HepG2 (cell line): ENCODE measurements around the gene SELENOS. TPM values are rescaled to one million over a fixed set of nuclear protein-coding genes. Genes with fewer than 3 reads are reported as not detected.

ENCODE experiments used
- ATF7 ChIP-seq, 2 experiments: fragments of 450-650 bp in 1 of 2; sonication (generic) in 1 of 2; formaldehyde crosslinking in 1 of 2; IDR thresholded peaks; 2 replicates each; pipeline versions ENCODE4 v1.4.0 to v1.6.1; 2016 to 2020; ENCODE audit warnings: antibody characterized with exemption in 1 of 2, mild to moderate bottlenecking in 1 of 2, missing genetic modification reagents in 1 of 2
- DBP ChIP-seq: sonication (generic); formaldehyde crosslinking; IDR thresholded peaks from 2 replicates; pipeline ENCODE4 v1.4.0; 2020; ENCODE audit warnings: missing genetic modification reagents; ENCODE audit errors: not compliant biosample characterization
- ELK4 ChIP-seq: sonication (generic); formaldehyde crosslinking; IDR thresholded peaks from 2 replicates; pipeline ENCODE4 v1.9.0; 2021; ENCODE audit warnings: missing genetic modification reagents, borderline replicate concordance
- ESRRA ChIP-seq: sonication (generic); formaldehyde crosslinking; IDR thresholded peaks from 2 replicates; pipeline ENCODE4 v1.5.1; 2020; ENCODE audit warnings: mild to moderate bottlenecking, low read depth, missing genetic modification reagents
- HNF1B ChIP-seq: sonication (generic); formaldehyde crosslinking; IDR thresholded peaks from 2 replicates; pipeline ENCODE4 v1.5.1; 2020; ENCODE audit warnings: mild to moderate bottlenecking, moderate library complexity, missing genetic modification reagents
- ISX ChIP-seq: sonication (generic); formaldehyde crosslinking; conservative IDR thresholded peaks from 2 replicates; pipeline ENCODE4 v1.5.0; 2020; ENCODE audit warnings: missing genetic modification reagents
- JUN ChIP-seq: sonication (generic); formaldehyde crosslinking; IDR thresholded peaks from 2 replicates; pipeline ENCODE4 v1.4.0; 2020; ENCODE audit warnings: mild to moderate bottlenecking, missing genetic modification reagents
- MTA3 ChIP-seq: sonication (generic); formaldehyde crosslinking; IDR thresholded peaks from 2 replicates; pipeline ENCODE4 v1.4.0; 2020; ENCODE audit warnings: missing genetic modification reagents
- PHB2 ChIP-seq: fragments of 450-650 bp; IDR thresholded peaks from 2 replicates; pipeline ENCODE4 v1.6.1; 2018; ENCODE audit not compliant: partially characterized antibody
- SCMH1 ChIP-seq: sonication (generic); formaldehyde crosslinking; IDR thresholded peaks from 2 replicates; pipeline ENCODE4 v1.9.0; 2021; ENCODE audit warnings: missing genetic modification reagents, mild to moderate bottlenecking, borderline replicate concordance
- SKI ChIP-seq: fragments of 450-650 bp; IDR thresholded peaks from one replicate; pipeline ENCODE4 v1.6.1; 2018; ENCODE audit warnings: mild to moderate bottlenecking; ENCODE audit not compliant: partially characterized antibody
- TIGD3 ChIP-seq: sonication (generic); formaldehyde crosslinking; IDR thresholded peaks from 2 replicates; pipeline ENCODE4 v1.5.1; 2020; ENCODE audit warnings: mild to moderate bottlenecking, missing genetic modification reagents, borderline replicate concordance
- ZBTB26 ChIP-seq: IDR thresholded peaks from 2 replicates; pipeline ENCODE4 v1.6.1; 2016; ENCODE audit warnings: missing compliant biosample characterization, missing genetic modification reagents, borderline replicate concordance
- ZFP1 ChIP-seq: IDR thresholded peaks from 2 replicates; pipeline ENCODE4 v1.6.1; 2016
- ZNF275 ChIP-seq: sonication (generic); formaldehyde crosslinking; IDR thresholded peaks from 2 replicates; pipeline ENCODE4 v1.8.0; 2022; ENCODE audit warnings: missing genetic modification reagents, mild to moderate bottlenecking, inconsistent platforms, borderline replicate concordance
- ZNF331 ChIP-seq: sonication (generic); formaldehyde crosslinking; IDR thresholded peaks from 2 replicates; pipeline ENCODE4 v1.4.0; 2020; ENCODE audit warnings: missing genetic modification reagents
- ZNF460 ChIP-seq: sonication (generic); formaldehyde crosslinking; IDR thresholded peaks from 2 replicates; pipeline ENCODE4 v1.5.1; 2020; ENCODE audit warnings: missing genetic modification reagents, mild to moderate bottlenecking, borderline replicate concordance
- ZNF816 ChIP-seq: sonication (generic); formaldehyde crosslinking; IDR thresholded peaks from 2 replicates; pipeline ENCODE4 v1.8.0; 2022; ENCODE audit warnings: missing genetic modification reagents, mild to moderate bottlenecking, borderline replicate concordance
- ZNF883 ChIP-seq: sonication (generic); formaldehyde crosslinking; IDR thresholded peaks from 2 replicates; pipeline ENCODE4 v1.5.1; 2020; ENCODE audit warnings: mild to moderate bottlenecking, missing genetic modification reagents; ENCODE audit errors: not compliant biosample characterization
- ZSCAN31 ChIP-seq: sonication (generic); formaldehyde crosslinking; IDR thresholded peaks from 2 replicates; pipeline ENCODE4 v1.5.0; 2020; ENCODE audit warnings: low read depth, mild to moderate bottlenecking, missing genetic modification reagents
- polyA plus RNA-seq, 8 experiments: library from polyadenylated mRNA; depleted of rRNA in 3 of 8; stranded (reverse) in 7 of 8; unstranded in 1 of 8; fragments of >200 nt; fragmentation: Illumina TruSeq in 4 of 8; extraction: Trizol in 4 of 8; gene quantifications; 2 replicates each; pipeline versions ENCODE4 v1.2.1 to v1.2.3, GENCODE V29; 2011 to 2016; ENCODE audit warnings: low read depth in 4 of 8, missing spikeins in 1 of 8, mixed read lengths in 1 of 8; ENCODE audit not compliant: insufficient read depth in 1 of 8
- total RNA-seq, 5 experiments: library from RNA; depleted of rRNA; stranded (reverse); fragments of >200 nt; fragmentation: Illumina TruSeq; extraction: Trizol; gene quantifications; 2 replicates each; pipeline ENCODE4 v1.2.3, GENCODE V29; 2016; ENCODE audit warnings: low read depth in 1 of 5

The SELENOS gene
- total and polyA plus RNA-seq, 2 of the 13 experiments (the other 11 are each of a cell fraction or from before 2014, with no cell fraction given), result 63.0 to 66.1 TPM

- 0 out of 2 replicates have a peak, but pooled peaks have one; percentile 75 for TF ChIP-seq TIGD3 (CRISPR knock-in tag)
- peak; percentile 93 for TF ChIP-seq HNF1B (CRISPR knock-in tag)
- no peak for TF ChIP-seq PHB2
- peak; percentile 56; the same call in 1 of the 2 replicates for TF ChIP-seq ZBTB26 (CRISPR knock-in tag)
- TF ChIP-seq ZSCAN31 (CRISPR knock-in tag), result peak; percentile 76
- TF ChIP-seq DBP (CRISPR knock-in tag), result no peak
- TF ChIP-seq JUN (CRISPR knock-in tag), result no peak
- no peak for TF ChIP-seq ELK4 (CRISPR knock-in tag)
- no peak; the same call in 1 of the 2 replicates for TF ChIP-seq ESRRA
- TF ChIP-seq ATF7 (IDR thresholded peaks at IDR 0.05), result no peak
- TF ChIP-seq ATF7 (CRISPR knock-in tag; IDR thresholded peaks at IDR 0.05), result no peak; the same call in 1 of the 2 replicates
- no peak for TF ChIP-seq ZFP1 (CRISPR knock-in tag)
- TF ChIP-seq ZNF816, result no peak
- TF ChIP-seq ZNF883, result no peak
- no peak for TF ChIP-seq SCMH1
- no peak for TF ChIP-seq MTA3 (CRISPR knock-in tag)
- peak; percentile 82; the same call in 1 of the 2 replicates for TF ChIP-seq ISX
- TF ChIP-seq ZNF331 (CRISPR knock-in tag), result peak; percentile 95
- TF ChIP-seq ZNF460 (CRISPR knock-in tag), result no peak; the same call in 1 of the 2 replicates
- TF ChIP-seq SKI, result peak; percentile 53
- TF ChIP-seq ZNF275 (CRISPR knock-in tag), result peak; percentile 58; the same call in 1 of the 2 replicates
Observed at GRCh38 chr15:101294731-101295606, 17.7 kb upstream of the SELENOS start, which contains the start of gene SNRPA1 (continued).
